Mesenchymal stem cell (in vitro differentiated cells and primary cell): Measurements from ENCODE around the gene CWC25.
A peak's percentile ranks its signal among the peaks of the same experiment; 100 is the strongest.

ENCODE experiments used
- DNase-seq: peaks from one replicate; pipeline ENCODE4 v3.0.0-alpha.2; 2013
- H2AFZ ChIP-seq: one replicate; pipeline ENCODE4 v1.6.1; 2013; ENCODE audit warnings: low read depth, mild to moderate bottlenecking, control low read depth, inconsistent platforms, low read length, moderate library complexity
- H2AK5ac ChIP-seq: 2 replicates; pipeline ENCODE4 v1.6.1; 2013; ENCODE audit warnings: low read length, moderate library complexity, mild to moderate bottlenecking, inconsistent platforms; ENCODE audit not compliant: severe bottlenecking
- H2BK120ac ChIP-seq: one replicate; pipeline ENCODE4 v1.6.1; 2013; ENCODE audit warnings: low read depth, mild to moderate bottlenecking, inconsistent platforms, low read length, moderate library complexity
- H2BK12ac ChIP-seq, 2 experiments: one replicate each; pipeline ENCODE4 v1.6.1; 2013; ENCODE audit warnings: inconsistent platforms in 2 of 2, low read length in 2 of 2, mild to moderate bottlenecking in 2 of 2, moderate library complexity in 2 of 2, control low read depth in 1 of 2
- H2BK15ac ChIP-seq: one replicate; pipeline ENCODE4 v1.6.1; 2013; ENCODE audit warnings: mild to moderate bottlenecking, low read depth, inconsistent platforms; ENCODE audit not compliant: poor library complexity, severe bottlenecking
- H2BK5ac ChIP-seq: 2 replicates; pipeline ENCODE4 v1.6.1; 2013; ENCODE audit warnings: low read depth, mild to moderate bottlenecking, low read length, control low read depth, inconsistent platforms; ENCODE audit not compliant: poor library complexity, severe bottlenecking
- H3K14ac ChIP-seq, 2 experiments: one replicate each; pipeline ENCODE4 v1.6.1; 2013; ENCODE audit warnings: inconsistent platforms in 2 of 2, low read length in 2 of 2, control low read depth in 1 of 2, mild to moderate bottlenecking in 1 of 2, moderate library complexity in 1 of 2
- H3K18ac ChIP-seq, 2 experiments: one replicate each; pipeline ENCODE4 v1.6.1; 2013; ENCODE audit warnings: inconsistent platforms in 2 of 2, low read length in 2 of 2, control low read depth in 1 of 2, low read depth in 1 of 2, mild to moderate bottlenecking in 1 of 2
- H3K23ac ChIP-seq, 2 experiments: one replicate each; pipeline ENCODE4 v1.6.1; 2013; ENCODE audit warnings: inconsistent platforms in 2 of 2, low read length in 2 of 2, mild to moderate bottlenecking in 2 of 2, moderate library complexity in 2 of 2, control low read depth in 1 of 2
- H3K27ac ChIP-seq: 2 replicates; pipeline ENCODE4 v1.5.1; 2013; ENCODE audit warnings: mild to moderate bottlenecking, moderate library complexity, low read length, control low read depth, inconsistent platforms; ENCODE audit not compliant: poor library complexity, severe bottlenecking
- H3K27me3 ChIP-seq, 2 experiments: 2 replicates each; pipeline versions ENCODE4 v1.6.1 to v1.7.0; 2013; ENCODE audit warnings: low read length in 2 of 2, mild to moderate bottlenecking in 2 of 2, moderate library complexity in 2 of 2, control low read depth in 1 of 2, inconsistent platforms in 1 of 2; ENCODE audit not compliant: control insufficient read depth in 1 of 2, insufficient read depth in 1 of 2
- H3K36me3 ChIP-seq, 2 experiments: 2 replicates each; pipeline versions ENCODE4 v1.6.1 to v1.7.0; 2013; ENCODE audit warnings: low read length in 2 of 2, control low read depth in 1 of 2, inconsistent platforms in 1 of 2, low read depth in 1 of 2, mild to moderate bottlenecking in 1 of 2; ENCODE audit not compliant: insufficient read depth in 2 of 2, control insufficient read depth in 1 of 2
- H3K4ac ChIP-seq, 2 experiments: one replicate each; pipeline ENCODE4 v1.6.1; 2013; ENCODE audit warnings: inconsistent platforms in 2 of 2, low read length in 2 of 2, mild to moderate bottlenecking in 2 of 2, moderate library complexity in 2 of 2, control low read depth in 1 of 2, low read depth in 1 of 2
- H3K4me1 ChIP-seq: 2 replicates; pipeline ENCODE4 v1.6.1; 2013; ENCODE audit warnings: low read depth, low read length, control low read depth; ENCODE audit not compliant: control insufficient read depth, insufficient read depth
- H3K4me2 ChIP-seq: 2 replicates; pipeline ENCODE4 v1.6.1; 2013; ENCODE audit warnings: low read length, mild to moderate bottlenecking, inconsistent platforms; ENCODE audit not compliant: poor library complexity, severe bottlenecking
- H3K4me3 ChIP-seq, 2 experiments: 2 replicates each; pipeline versions ENCODE4 v1.5.1 to v1.7.0; 2013; ENCODE audit warnings: low read length in 2 of 2, mild to moderate bottlenecking in 2 of 2, control low read depth in 1 of 2, low read depth in 1 of 2; ENCODE audit not compliant: insufficient read depth in 1 of 2
- H3K79me1 ChIP-seq: replicated peaks from 2 replicates; pipeline ENCODE4 v1.6.1; 2013; ENCODE audit warnings: mild to moderate bottlenecking, control low read depth, low read length, inconsistent platforms; ENCODE audit not compliant: poor library complexity, severe bottlenecking
- H3K9ac ChIP-seq: 2 replicates; pipeline ENCODE4 v1.7.0; 2013; ENCODE audit warnings: mild to moderate bottlenecking, low read length, moderate library complexity
- H3K9me3 ChIP-seq: 2 replicates; pipeline ENCODE4 v1.7.0; 2013; ENCODE audit warnings: mild to moderate bottlenecking, low read length; ENCODE audit not compliant: control insufficient read depth
- H4K8ac ChIP-seq: one replicate; pipeline ENCODE4 v1.6.1; 2013; ENCODE audit warnings: inconsistent platforms, mild to moderate bottlenecking, low read length, moderate library complexity
- H4K91ac ChIP-seq: one replicate; pipeline ENCODE4 v1.6.1; 2013; ENCODE audit warnings: mild to moderate bottlenecking, low read length, inconsistent platforms
- WGBS: methylation state at CpG from one replicate; pipeline ENCODE4 v1.1.7; 2013; ENCODE audit warnings: mixed read lengths; 5-methylcytosine and 5-hydroxymethylcytosine counted together

CWC25 gene

DNA sequence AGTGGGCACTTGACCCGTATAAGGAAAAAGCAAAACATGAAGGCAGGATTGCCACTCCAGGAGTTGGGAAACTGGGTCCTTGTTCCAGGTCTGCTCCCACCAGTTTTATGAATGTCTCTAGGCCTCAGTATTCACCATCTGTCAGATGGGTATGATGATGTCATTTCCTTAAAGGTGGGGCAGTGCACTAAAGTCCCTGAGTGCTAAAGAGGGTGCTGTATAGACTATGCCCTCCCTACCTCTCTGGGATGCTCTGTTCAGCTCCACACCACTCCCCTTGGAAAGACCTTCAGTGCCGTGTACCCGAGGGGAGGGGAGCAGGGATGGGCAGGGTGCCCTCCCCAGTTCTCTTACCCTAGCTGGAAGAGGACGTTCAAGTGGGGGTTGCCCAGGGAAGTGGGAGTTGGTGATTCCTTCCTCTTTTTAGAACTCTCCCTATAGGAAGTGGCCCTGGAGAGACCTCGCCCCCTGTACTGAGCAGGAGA, 46.9 kb upstream of the CWC25 start:
- Histone ChIP-seq H3K4me3 (peak overlapping the region; percentile 76 to 96), H3K79me1 (no peaks in the 10 kb centered on the region), H2BK5ac (no peak overlapping the region), H3K14ac (peak overlapping the region in 1 of 2 experiments; percentile 61), H3K18ac (peak overlapping the region in 1 of 2 experiments; percentile 25), H4K8ac (no peak overlapping the region), H3K23ac (no peak overlapping the region), H2BK12ac (no peak overlapping the region), H4K91ac (no peak overlapping the region), H2BK120ac (no peak overlapping the region), H3K4me1 (peaks cover 53% of the 10 kb centered on the region), H3K27ac (peak overlapping the region; percentile 96), H2AFZ (no peak overlapping the region), H2AK5ac (peak overlapping the region; percentile 15), H3K36me3 (peaks cover 17 to 29% of the 10 kb centered on the region in 2 experiments), H3K4me2 (peak overlapping the region; percentile 36), H3K27me3 (no peaks in the 10 kb centered on the region), H3K9me3 (no peaks in the 10 kb centered on the region), H2BK15ac (no peak overlapping the region), H3K9ac (peak overlapping the region; percentile 90), H3K4ac (no peak overlapping the region)
- WGBS, result 74% methylated on average over 1 of the region's 5 CpGs
- no peak for DNase-seq

- Histone ChIP-seq H2AFZ (no peak overlapping the region), H3K4me2 (peak overlapping the region; percentile 36), H3K9me3 (no peaks in the 10 kb centered on the region), H3K4me1 (peaks cover 51% of the 10 kb centered on the region), H3K36me3 (peaks cover 14 to 24% of the 10 kb centered on the region in 2 experiments), H2BK5ac (peak overlapping the region; percentile 85), H2BK120ac (no peak overlapping the region), H3K23ac (peak overlapping the region in 1 of 2 experiments; percentile 9), H3K27me3 (no peaks in the 10 kb centered on the region), H3K4me3 (peak overlapping the region; percentile 76 to 96), H3K4ac (peak overlapping the region in 1 of 2 experiments; percentile 95), H3K9ac (peak overlapping the region; percentile 90), H4K8ac (peak overlapping the region; percentile 93), H2AK5ac (peak overlapping the region; percentile 95), H2BK12ac (peak overlapping the region in 1 of 2 experiments; percentile 33), H3K18ac (peak overlapping the region; percentile 83 to 92), H2BK15ac (peak overlapping the region; percentile 76), H3K27ac (peak overlapping the region; percentile 96), H3K79me1 (no peaks in the 10 kb centered on the region), H3K14ac (peak overlapping the region; percentile 30 to 64), H4K91ac (peak overlapping the region; percentile 78)
- peak; percentile 85 for DNase-seq
- 32% methylated on average over 9 of the region's 11 CpGs for WGBS
These were observed 46.3 kb upstream of the CWC25 start for GRCh38 chr17:38871247-38872015.

GRCh38 chr17:38870259-38871165, 45.4 kb upstream of the CWC25 start:
- peak overlapping the region; percentile 94 for H2BK120ac ChIP-seq
- peak overlapping the region; percentile 95 for H2AK5ac ChIP-seq
- 1% methylated on average over 27 of the region's 56 CpGs for WGBS

More at GRCh38 chr17:38870259-38871165, 45.4 kb upstream of the CWC25 start:
- Histone ChIP-seq H3K9ac (peak overlapping the region; percentile 99), H3K79me1 (no peaks in the 10 kb centered on the region), H3K14ac (peak overlapping the region; percentile 95 to 100), H3K9me3 (no peaks in the 10 kb centered on the region), H3K36me3 (peaks cover 14 to 21% of the 10 kb centered on the region in 2 experiments), H3K23ac (peak overlapping the region in 1 of 2 experiments; percentile 99), H2BK5ac (peak overlapping the region; percentile 96), H3K4ac (peak overlapping the region; percentile 94 to 100), H2BK15ac (peak overlapping the region; percentile 84), H3K4me3 (peak overlapping the region; percentile 76 to 97), H4K91ac (peak overlapping the region; percentile 96), H3K4me2 (peak overlapping the region; percentile 36), H3K27me3 (no peaks in the 10 kb centered on the region), H2BK12ac (peak overlapping the region; percentile 33 to 85), H3K18ac (peak overlapping the region; percentile 99 to 100), H2AFZ (no peak overlapping the region), H3K4me1 (peaks cover 47% of the 10 kb centered on the region), H4K8ac (peak overlapping the region; percentile 93), H3K27ac (peak overlapping the region; percentile 98)
- peak; percentile 64 for DNase-seq
